T-helper 1 cell treated with Interleukin-12 subunit alpha and Interleukin-12 subunit beta and Interleukin-4 antibody, amounts not matched to agents 30 μg/mL and 1 μg/mL, for 36 hours (primary cell): Measurements from ENCODE around the gene PIM2.
"Not testable (repeated sequence)": the region's sequence is repeated elsewhere in the genome, so short reads cannot be mapped to it uniquely, and the experiment has no call there.

Source experiments
- H3K27ac Mint-ChIP-seq: one replicate; pipeline ENCODE4 v1.8.0; 2021; ENCODE audit warnings: mild to moderate bottlenecking, mixed read lengths
- H3K27me3 Mint-ChIP-seq: one replicate; pipeline ENCODE4 v1.8.0; 2021; ENCODE audit warnings: low read depth, mixed read lengths
- H3K36me3 Mint-ChIP-seq: one replicate; pipeline ENCODE4 v1.8.0; 2021; ENCODE audit warnings: low read depth, mixed read lengths
- H3K4me1 Mint-ChIP-seq: one replicate; pipeline ENCODE4 v1.8.0; 2021; ENCODE audit warnings: low read depth, mixed read lengths
- H3K4me3 Mint-ChIP-seq: one replicate; pipeline ENCODE4 v1.8.0; 2021; ENCODE audit warnings: mild to moderate bottlenecking, moderate library complexity, mixed read lengths
- H3K9me3 Mint-ChIP-seq: one replicate; pipeline ENCODE4 v1.8.0; 2021; ENCODE audit warnings: mixed read lengths

Gene PIM2

GRCh38 chrX:48890296-48890925 lies 28.4 kb downstream of the PIM2 start:
- Mint-ChIP-seq H3K4me1 (peaks cover 18% of the 10 kb centered on the region), H3K9me3 (no peaks in the 10 kb centered on the region), H3K4me3 (peak overlapping the region; percentile 89), H3K27ac (peak overlapping the region; percentile 83), H3K36me3 (peaks cover 5% of the 10 kb centered on the region), H3K27me3 (no peaks in the 10 kb centered on the region)

- H3K27ac Mint-ChIP-seq, H3K4me1 Mint-ChIP-seq, H3K36me3 Mint-ChIP-seq: not testable (repeated sequence)
Observed at GRCh38 chrX:48886586-48886985, 32.2 kb downstream of the PIM2 start.

DNA sequence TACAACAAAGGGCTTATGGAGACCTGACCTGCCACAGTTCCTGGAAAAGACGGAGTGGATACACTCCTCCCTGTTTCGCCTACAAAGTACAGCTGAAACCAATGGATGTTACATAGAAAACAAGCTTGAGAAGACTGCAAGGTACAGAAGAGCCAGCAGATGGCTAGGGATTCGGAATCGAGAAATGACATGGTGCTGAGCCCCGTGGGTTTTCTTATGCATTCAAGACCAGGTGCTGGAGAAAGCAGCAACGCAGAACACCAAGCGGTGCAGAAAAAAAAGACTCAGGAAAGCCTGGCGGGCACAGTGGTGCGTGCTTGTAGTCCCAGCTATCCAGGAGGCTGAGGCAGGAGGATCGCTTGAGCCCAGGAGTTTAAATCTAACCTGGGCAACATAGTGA lies 35.1 kb downstream of the PIM2 start:
- H3K4me3 Mint-ChIP-seq: no peak overlapping the region
- H3K36me3 Mint-ChIP-seq: no peaks in the 10 kb centered on the region
- H3K27me3 Mint-ChIP-seq: peaks cover 3% of the 10 kb centered on the region
- H3K27ac Mint-ChIP-seq: no peak overlapping the region
- no peaks in the 10 kb centered on the region for H3K9me3 Mint-ChIP-seq
- H3K4me1 Mint-ChIP-seq: no peaks in the 10 kb centered on the region

More at GRCh38 chrX:48886586-48886985, 32.2 kb downstream of the PIM2 start:
- not testable (repeated sequence) for H3K4me3 Mint-ChIP-seq, H3K9me3 Mint-ChIP-seq, H3K27me3 Mint-ChIP-seq

DNA sequence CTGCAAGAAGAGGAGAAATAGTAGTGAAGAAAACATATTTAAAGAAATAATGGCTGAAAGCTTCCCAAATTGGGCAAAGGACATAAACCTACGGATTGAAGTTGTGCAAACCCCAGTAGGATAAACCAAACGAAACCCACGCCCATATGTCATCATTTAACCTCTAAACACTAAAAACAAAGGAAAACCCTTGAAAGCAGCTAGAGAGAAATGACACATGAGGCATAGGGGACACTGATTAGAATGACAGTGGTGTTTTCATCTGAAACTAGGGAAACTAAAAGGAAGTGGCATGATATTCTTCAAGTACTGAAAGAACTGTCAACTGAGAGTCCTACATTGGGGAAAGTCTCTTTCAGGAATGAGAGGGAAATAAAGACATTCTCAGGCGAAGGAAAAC lies 41.9 kb downstream of the PIM2 start:
- H3K4me3 Mint-ChIP-seq, H3K27ac Mint-ChIP-seq, H3K9me3 Mint-ChIP-seq, H3K4me1 Mint-ChIP-seq, H3K36me3 Mint-ChIP-seq: not testable (repeated sequence)
- peaks cover 11% of the 10 kb centered on the region for H3K27me3 Mint-ChIP-seq

DNA sequence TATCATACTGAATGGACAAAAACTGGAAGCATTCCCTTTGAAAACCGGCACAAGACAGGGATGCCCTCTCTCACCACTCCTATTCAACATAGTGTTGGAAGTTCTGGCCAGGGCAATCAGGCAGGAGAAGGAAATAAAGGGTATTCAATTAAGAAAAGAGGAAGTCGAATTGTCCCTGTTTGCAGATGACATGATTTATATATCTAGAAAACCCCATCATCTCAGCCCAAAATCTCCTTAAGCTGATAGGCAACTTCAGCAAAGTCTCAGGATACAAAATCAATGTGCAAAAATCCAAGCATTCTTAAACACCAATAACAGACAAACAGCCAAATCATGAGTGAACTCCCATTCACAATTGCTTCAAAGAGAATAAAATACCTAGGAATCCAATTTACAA lies 46.8 kb downstream of the PIM2 start:
- H3K4me3 Mint-ChIP-seq, H3K27ac Mint-ChIP-seq, H3K36me3 Mint-ChIP-seq, H3K9me3 Mint-ChIP-seq, H3K27me3 Mint-ChIP-seq, H3K4me1 Mint-ChIP-seq: not testable (repeated sequence)

DNA sequence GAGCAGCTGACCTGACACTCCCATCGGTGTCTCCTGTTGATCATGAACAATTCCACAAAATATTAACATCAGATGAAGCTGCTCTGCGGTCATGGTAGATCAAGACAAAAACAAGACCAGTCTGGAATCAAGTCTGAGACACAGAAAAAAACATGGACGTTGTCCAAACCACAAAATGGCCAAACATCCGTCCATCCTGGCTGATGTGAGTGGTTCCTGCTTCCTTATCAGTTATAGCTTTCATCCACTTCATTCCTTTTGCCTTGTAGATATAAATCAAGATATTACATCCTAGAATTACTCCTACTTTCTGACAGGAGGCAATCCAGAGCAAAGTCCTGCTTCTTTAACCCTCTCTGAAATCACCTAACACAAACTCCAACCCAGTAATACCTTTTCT lies 54.6 kb downstream of the PIM2 start:
- no peaks in the 10 kb centered on the region for H3K9me3 Mint-ChIP-seq
- no peaks in the 10 kb centered on the region for H3K36me3 Mint-ChIP-seq
- no peak overlapping the region for H3K4me3 Mint-ChIP-seq
- H3K27ac Mint-ChIP-seq: no peak overlapping the region
- no peaks in the 10 kb centered on the region for H3K4me1 Mint-ChIP-seq
- peaks cover 6% of the 10 kb centered on the region for H3K27me3 Mint-ChIP-seq
